Measurements from ENCODE around the gene PAX8. TPM values are rescaled to one million over a fixed set of nuclear protein-coding genes. Genes with fewer than 3 reads are reported as not detected.

Gene PAX8
- total RNA-seq, 1 donor from 2014 or later: 0.24 TPM

GRCh38 chr2:113209011-113209645 lies 69.6 kb downstream of the PAX8 start:
- no peak for DNase-seq (ENCODE audit: low spot score)

GRCh38 chr2:113208396-113208795 lies 70.3 kb downstream of the PAX8 start:
- no peak for DNase-seq (ENCODE audit: low spot score)

GRCh38 chr2:113207021-113207420 lies 71.7 kb downstream of the PAX8 start:
- DNase-seq (ENCODE audit: low spot score): peak; percentile 92

GRCh38 chr2:113206251-113206650 lies 72.5 kb downstream of the PAX8 start:
- no peak for DNase-seq (ENCODE audit: low spot score)

GRCh38 chr2:113203901-113204519 lies 74.7 kb downstream of the PAX8 start:
- peak; percentile 75 for DNase-seq (ENCODE audit: low spot score)

- DNase-seq (ENCODE audit: low spot score): peak; percentile 40
Observed at GRCh38 chr2:113203217-113203530, 75.5 kb downstream of the PAX8 start.

- DNase-seq (ENCODE audit: low spot score): no peak
Observed at GRCh38 chr2:113202305-113203216, 76.2 kb downstream of the PAX8 start.

GRCh38 chr2:113201496-113202304 lies 77.0 kb downstream of the PAX8 start:
- DNase-seq (ENCODE audit: low spot score): no peak

GRCh38 chr2:113200736-113201490 lies 77.8 kb downstream of the PAX8 start:
- no peak for DNase-seq (ENCODE audit: low spot score)

GRCh38 chr2:113200236-113200635 lies 78.5 kb downstream of the PAX8 start:
- DNase-seq (ENCODE audit: low spot score): no peak

- DNase-seq (ENCODE audit: low spot score): peak; percentile 86
Observed at GRCh38 chr2:113198790-113199612, 79.7 kb downstream of the PAX8 start.

GRCh38 chr2:113198048-113198789 lies 80.5 kb downstream of the PAX8 start:
- DNase-seq (ENCODE audit: low spot score): no peak

GRCh38 chr2:113197347-113198047 lies 81.2 kb downstream of the PAX8 start:
- no peak for DNase-seq (ENCODE audit: low spot score)

- DNase-seq (ENCODE audit: low spot score): no peak
Observed at GRCh38 chr2:113196839-113197238, 81.9 kb downstream of the PAX8 start.

- no peak for DNase-seq (ENCODE audit: low spot score)
Observed at GRCh38 chr2:113195923-113196501, 82.7 kb downstream of the PAX8 start.

- no peak for DNase-seq (ENCODE audit: low spot score)
Observed at GRCh38 chr2:113192459-113193100, 86.1 kb downstream of the PAX8 start.

GRCh38 chr2:113190871-113191270 lies 87.8 kb downstream of the PAX8 start:
- no peak for DNase-seq (ENCODE audit: low spot score)

GRCh38 chr2:113187771-113188170 lies 91.0 kb downstream of the PAX8 start:
- no peak for DNase-seq (ENCODE audit: low spot score)

All from umbilical cord (tissue), 2 donors.